ENCODE measurements around the gene MTARC1. TPM values are rescaled to one million over a fixed set of nuclear protein-coding genes. Genes with fewer than 3 reads are reported as not detected.

MTARC1 gene
- total RNA-seq, 8 experiments from 2014 or later = 0.10 to 21.3 (median 5.8) TPM

DNA sequence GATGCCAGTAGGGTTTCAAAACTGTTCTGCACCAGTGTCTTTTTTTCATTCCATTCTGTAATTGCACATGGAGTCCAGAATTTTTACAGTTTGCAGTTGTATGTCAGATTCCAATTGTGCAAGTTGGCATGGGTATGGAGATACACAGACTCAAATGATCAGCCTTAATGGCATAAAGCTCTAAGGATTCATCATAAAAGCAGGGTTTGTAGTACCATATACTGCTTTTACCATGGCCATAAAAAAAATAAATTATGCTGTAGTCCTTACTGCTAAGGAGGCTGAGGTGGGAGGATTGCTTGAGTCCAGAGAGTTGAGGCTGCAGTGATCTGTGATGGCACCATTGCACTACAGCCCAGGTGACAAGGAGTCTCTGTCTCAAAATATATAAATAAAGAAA lies 10.3 kb downstream of the MTARC1 start:
- Histone ChIP-seq H3K4me3 (no peak overlapping the region), H3K27ac (no peak overlapping the region), H3K4me1 (replicated peaks in 1 of 2) (no peaks in the 10 kb centered on the region)
- no peak for ATAC-seq (replicated peaks in 6 of 8)
- in situ Hi-C loops (cut with MboI; ENCODE audit: low pct_unique_long_range_greater_than_20kb in 2 of 9, low sequenced_read_pairs in 9 of 9, unreplicated experiment in 9 of 9) = loop anchor here in 3 of 9 experiments (25.0 kb wide), 3 partner anchors 510 to 960 kb away; no protein-coding TSS in a partner anchor

DNA sequence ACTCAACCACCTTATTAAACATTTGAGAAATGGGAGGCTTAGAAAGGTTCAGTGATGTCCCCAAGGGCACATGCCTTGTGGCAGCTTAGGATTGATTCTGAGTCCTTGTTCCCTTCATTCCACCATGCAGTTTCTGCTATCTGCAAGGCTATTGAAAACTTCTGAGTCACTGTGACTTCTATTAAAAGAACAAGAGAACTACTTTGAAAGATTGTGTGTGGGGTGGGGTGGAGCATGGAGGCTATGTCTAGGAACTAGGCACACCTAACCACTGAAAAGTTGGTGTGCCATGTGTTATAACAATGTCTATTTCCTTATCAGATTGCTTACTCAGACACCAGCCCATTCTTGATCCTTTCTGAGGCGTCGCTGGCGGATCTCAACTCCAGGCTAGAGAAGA lies 10.8 kb downstream of the MTARC1 start:
- WGBS, 10 experiments = 60 to 100% (median 92%) methylated on average over 2 to 3 of the region's 3 CpGs; no CpG with 5 or more reads in 2 of the 10 experiments
- peak in 2 of 8 experiments; percentile 82 to 90 for ATAC-seq (replicated peaks in 6 of 8)
- in situ Hi-C loops (cut with MboI; ENCODE audit: low pct_unique_long_range_greater_than_20kb in 2 of 9, low sequenced_read_pairs in 9 of 9, unreplicated experiment in 9 of 9) = loop anchor here in 3 of 9 experiments (25.0 kb wide), 3 partner anchors 510 to 960 kb away; no protein-coding TSS in a partner anchor

DNA sequence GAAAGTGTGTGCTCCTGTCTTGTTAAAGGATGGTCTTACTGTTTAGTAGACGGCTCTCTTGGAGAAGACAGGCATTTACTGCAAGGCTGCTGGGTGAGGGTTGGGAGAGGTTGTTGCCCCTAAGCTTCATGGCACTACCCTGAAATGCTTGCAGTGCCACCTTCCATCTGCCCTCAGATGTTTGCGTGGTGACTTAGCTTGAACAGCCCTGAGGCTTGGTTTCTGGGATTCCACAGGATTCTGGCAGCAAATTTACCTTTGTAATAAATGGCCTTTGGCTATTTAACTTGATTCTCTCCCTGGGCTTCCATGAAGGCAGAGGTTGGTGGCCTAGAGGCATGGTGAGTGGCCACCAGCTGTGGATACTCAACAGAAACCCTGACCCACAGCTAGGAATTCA lies 11.6 kb downstream of the MTARC1 start:
- no peak for ATAC-seq (replicated peaks in 6 of 8)
- Histone ChIP-seq H3K4me1 (replicated peaks in 1 of 2) (no peaks in the 10 kb centered on the region), H3K4me3 (no peak overlapping the region), H3K27ac (no peak overlapping the region)
- WGBS, 10 experiments = 67 to 100% (median 93%) methylated on average over 1 to 2 of the region's 2 CpGs; no CpG with 5 or more reads in 2 of the 10 experiments
- in situ Hi-C loops (cut with MboI; ENCODE audit: low pct_unique_long_range_greater_than_20kb in 2 of 9, low sequenced_read_pairs in 9 of 9, unreplicated experiment in 9 of 9) = loop anchor here in 3 of 9 experiments (25.0 kb wide), 3 partner anchors 511 to 961 kb away; no protein-coding TSS in a partner anchor

More for the DNA sequence above, 10.8 kb downstream of the MTARC1 start:
- Histone ChIP-seq H3K4me3 (no peak overlapping the region), H3K4me1 (replicated peaks in 1 of 2) (no peaks in the 10 kb centered on the region), H3K27ac (no peak overlapping the region)

DNA sequence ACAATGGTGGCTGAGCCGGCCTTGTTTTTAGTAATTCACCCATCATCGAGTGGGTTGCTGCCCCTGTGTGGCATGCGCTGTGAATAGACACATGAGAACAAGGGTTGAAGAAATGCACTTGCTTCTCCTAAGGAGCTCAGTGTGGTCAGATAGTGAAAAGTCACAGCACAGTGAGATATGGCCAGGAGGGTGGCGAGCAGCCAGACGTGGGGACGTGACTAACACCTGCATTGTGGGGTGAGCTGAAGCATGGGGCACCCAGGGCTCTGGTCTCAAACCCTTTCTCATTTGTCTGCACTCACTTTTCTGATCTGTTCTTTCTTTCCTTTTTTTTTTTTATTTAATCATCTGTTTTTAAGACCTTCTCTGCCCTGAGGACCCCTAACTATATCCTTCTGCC lies 13.5 kb downstream of the MTARC1 start:
- 60 to 91% (median 89%) methylated on average over 1 to 5 of the region's 6 CpGs; no CpG with 5 or more reads in 3 of the 10 experiments for WGBS, 10 experiments
- H3K4me3 ChIP-seq = no peak overlapping the region
- no peak for ATAC-seq (replicated peaks in 6 of 8)
- in situ Hi-C loops (cut with MboI; ENCODE audit: low pct_unique_long_range_greater_than_20kb in 2 of 9, low sequenced_read_pairs in 9 of 9, unreplicated experiment in 9 of 9) = no loop called here
- H3K4me1 ChIP-seq (replicated peaks in 1 of 2) = no peaks in the 10 kb centered on the region
- H3K27ac ChIP-seq = no peak overlapping the region

DNA sequence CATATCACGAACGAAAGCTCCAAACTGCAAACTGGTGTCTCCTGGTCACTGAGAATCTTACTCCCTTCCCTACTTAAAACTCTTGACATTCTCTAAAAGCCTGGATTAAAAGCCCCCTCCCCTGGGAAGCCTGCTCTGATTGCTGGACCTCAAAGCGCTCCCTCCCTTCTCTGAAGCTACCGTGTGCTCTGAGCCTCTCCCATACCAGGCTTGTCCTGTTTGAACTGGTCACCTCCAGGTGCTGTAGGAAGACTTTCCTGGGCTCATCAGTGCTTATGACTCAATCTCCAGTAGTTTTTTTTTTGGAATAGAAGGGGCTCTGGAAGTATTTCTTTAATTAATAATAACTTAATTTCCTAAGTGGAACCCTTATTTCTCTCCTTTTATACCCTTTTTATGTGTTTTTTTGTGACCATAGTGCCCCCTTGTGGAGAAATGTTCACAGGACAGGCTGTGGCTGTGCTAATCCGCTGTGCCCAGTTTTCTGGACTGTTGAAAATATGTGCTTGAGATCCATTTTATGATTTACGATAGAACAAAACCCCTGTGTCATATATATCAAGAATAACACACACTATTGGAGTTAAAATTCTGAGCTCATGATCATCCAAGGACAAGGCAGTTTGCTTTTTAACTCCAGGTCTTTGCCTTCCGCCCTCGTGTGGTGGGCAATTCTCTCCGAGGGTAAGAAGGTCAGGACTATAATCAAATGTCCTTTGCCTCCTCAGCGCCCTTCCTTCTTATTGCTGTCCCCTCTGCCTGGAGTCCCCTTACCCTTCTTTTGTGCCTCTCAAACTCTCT lies 16.9 kb downstream of the MTARC1 start:
- WGBS, 10 experiments = 25 to 86% (median 68%) methylated on average over 2 to 10 of the region's 10 CpGs
- in situ Hi-C loops (cut with MboI; ENCODE audit: low pct_unique_long_range_greater_than_20kb in 2 of 9, low sequenced_read_pairs in 9 of 9, unreplicated experiment in 9 of 9) = no loop called here
- Histone ChIP-seq H3K27ac (no peak overlapping the region), H3K4me3 (no peak overlapping the region), H3K4me1 (replicated peaks in 1 of 2) (peaks cover 12 to 13% of the 10 kb centered on the region in 2 donors)
- peak in 5 of 8 experiments; percentile 17 to 85 (median 72) for ATAC-seq (replicated peaks in 6 of 8)

DNA sequence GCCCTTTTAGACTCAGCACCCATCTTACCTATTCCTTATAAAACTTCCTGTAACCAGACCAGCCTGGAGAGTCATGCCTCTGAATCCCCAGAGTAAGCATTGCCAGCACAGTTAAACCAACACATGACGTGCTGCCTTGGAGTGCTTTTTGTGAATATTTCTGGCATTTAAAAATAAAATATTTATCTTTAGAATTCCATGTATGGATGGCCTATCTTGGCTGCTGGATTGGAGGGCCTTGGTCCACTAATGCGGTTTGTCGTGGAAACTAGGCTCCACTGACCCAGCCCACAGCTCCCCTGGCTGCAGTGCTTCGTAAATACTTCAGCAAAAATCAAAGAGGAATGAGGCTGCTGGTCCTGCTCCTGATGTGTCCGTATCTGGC lies 17.5 kb downstream of the MTARC1 start:
- Histone ChIP-seq H3K4me1 (replicated peaks in 1 of 2) (peaks cover 16 to 19% of the 10 kb centered on the region in 2 donors), H3K4me3 (no peak overlapping the region), H3K27ac (no peak overlapping the region)
- in situ Hi-C loops (cut with MboI; ENCODE audit: low pct_unique_long_range_greater_than_20kb in 2 of 9, low sequenced_read_pairs in 9 of 9, unreplicated experiment in 9 of 9) = no loop called here
- ATAC-seq (replicated peaks in 6 of 8) = peak in 2 of 8 experiments; percentile 9 to 17
- WGBS, 10 experiments = 50 to 100% (median 91%) methylated on average over 2 to 5 of the region's 5 CpGs; no CpG with 5 or more reads in 3 of the 10 experiments

DNA sequence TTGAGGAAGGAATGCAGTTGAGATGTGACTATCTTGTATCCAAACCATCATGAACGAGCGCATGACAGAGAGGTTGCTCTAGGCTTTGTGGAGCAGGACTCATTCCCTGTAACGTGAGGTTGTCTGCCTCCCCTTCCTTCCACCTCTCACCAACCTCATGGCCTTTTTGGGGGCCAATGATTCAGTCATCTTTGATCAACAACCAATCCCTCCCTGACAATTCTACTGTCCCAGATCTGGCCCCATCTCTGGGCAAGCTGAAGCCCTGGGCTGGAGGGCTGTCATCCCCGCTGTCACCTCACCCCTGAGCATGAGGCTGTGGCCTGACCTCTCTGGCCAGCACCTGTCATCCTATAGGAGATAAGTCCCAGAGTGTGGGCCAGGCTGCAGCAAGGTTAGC lies 19.7 kb downstream of the MTARC1 start:
- ATAC-seq (replicated peaks in 6 of 8) = no peak
- WGBS, 10 experiments = 20 to 100% (median 88%) methylated on average over 1 to 4 of the region's 4 CpGs; no CpG with 5 or more reads in 2 of the 10 experiments
- no peak overlapping the region for H3K27ac ChIP-seq
- H3K4me3 ChIP-seq = no peak overlapping the region
- peaks cover 16 to 22% of the 10 kb centered on the region in 2 donors for H3K4me1 ChIP-seq (replicated peaks in 1 of 2)
- in situ Hi-C loops (cut with MboI; ENCODE audit: low pct_unique_long_range_greater_than_20kb in 2 of 9, low sequenced_read_pairs in 9 of 9, unreplicated experiment in 9 of 9) = no loop called here

DNA sequence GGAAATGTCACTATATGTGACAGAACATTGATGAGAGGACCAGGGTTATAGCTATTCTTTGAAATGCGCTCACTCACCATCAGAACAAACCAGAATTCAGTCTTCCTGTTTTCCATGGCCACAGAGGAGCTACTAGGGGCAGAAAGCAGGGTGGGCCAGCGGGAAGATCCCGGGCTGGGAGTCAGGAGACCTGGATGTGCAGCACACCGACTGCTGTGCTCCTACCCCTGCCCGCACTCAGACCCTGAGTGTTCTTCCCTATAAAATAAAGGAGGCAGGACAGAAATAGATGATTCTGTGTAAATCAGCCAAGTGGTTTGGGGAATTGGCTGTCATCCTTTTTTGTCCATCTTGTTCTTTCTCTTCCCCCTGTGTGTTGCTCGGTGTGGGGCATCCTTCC lies 21.0 kb downstream of the MTARC1 start:
- no peak overlapping the region for H3K4me3 ChIP-seq
- peaks cover 20 to 26% of the 10 kb centered on the region in 2 donors for H3K4me1 ChIP-seq (replicated peaks in 1 of 2)
- in situ Hi-C loops (cut with MboI; ENCODE audit: low pct_unique_long_range_greater_than_20kb in 2 of 9, low sequenced_read_pairs in 9 of 9, unreplicated experiment in 9 of 9) = no loop called here
- peak in 1 of 8 experiments; percentile 1 for ATAC-seq (replicated peaks in 6 of 8)
- WGBS, 10 experiments = 40 to 100% (median 88%) methylated on average over 1 to 6 of the region's 6 CpGs; no CpG with 5 or more reads in 2 of the 10 experiments
- H3K27ac ChIP-seq = peak overlapping the region; percentile 24 to 68

DNA sequence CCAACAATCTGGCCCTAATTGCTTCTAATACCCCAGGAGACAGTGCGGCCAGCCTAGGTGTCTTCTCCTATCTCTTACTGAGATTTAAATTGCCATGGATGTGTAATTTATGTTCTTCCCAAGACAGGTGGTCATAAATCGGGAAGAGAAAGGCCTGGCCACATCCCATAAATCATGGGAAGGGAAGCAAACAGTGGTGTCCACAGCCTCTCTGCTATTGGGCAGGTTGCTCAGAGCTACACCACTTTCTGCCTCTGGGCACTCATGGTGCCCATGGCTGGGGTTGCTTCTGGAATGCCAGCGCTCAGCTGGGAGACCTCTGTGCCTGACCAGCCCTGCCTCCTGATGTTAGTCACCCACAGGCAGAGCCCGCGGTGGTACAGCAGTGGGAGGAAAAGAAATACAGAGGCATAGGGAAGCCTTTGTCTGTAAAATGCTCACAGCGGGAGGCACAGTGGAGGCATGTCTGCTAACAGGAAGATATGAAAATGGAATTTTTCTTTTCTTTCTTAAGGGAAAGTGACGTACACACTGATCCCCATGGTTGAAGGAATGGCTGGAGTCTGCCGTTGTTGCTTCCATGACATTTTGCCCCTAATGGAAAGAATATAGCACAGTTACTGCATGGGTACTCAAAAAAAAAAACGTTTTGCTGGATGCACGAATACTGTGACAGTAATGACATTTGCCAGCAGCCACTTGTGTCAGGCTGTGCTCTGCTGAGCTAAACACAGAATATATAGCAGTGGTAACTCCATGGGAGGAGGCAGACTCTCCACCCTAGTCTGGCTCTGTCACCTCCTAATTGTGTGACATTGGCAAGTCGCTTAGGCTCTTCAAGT lies 21.9 kb downstream of the MTARC1 start:
- Histone ChIP-seq H3K4me1 (replicated peaks in 1 of 2) (peaks cover 20 to 26% of the 10 kb centered on the region in 2 donors), H3K27ac (peak overlapping the region; percentile 24 to 68), H3K4me3 (no peak overlapping the region)
- in situ Hi-C loops (cut with MboI; ENCODE audit: low pct_unique_long_range_greater_than_20kb in 2 of 9, low sequenced_read_pairs in 9 of 9, unreplicated experiment in 9 of 9) = no loop called here
- peak in 5 of 8 experiments; percentile 63 to 82 (median 79) for ATAC-seq (replicated peaks in 6 of 8)
- WGBS, 10 experiments = 20 to 80% (median 70%) methylated on average over 1 to 11 of the region's 11 CpGs

DNA sequence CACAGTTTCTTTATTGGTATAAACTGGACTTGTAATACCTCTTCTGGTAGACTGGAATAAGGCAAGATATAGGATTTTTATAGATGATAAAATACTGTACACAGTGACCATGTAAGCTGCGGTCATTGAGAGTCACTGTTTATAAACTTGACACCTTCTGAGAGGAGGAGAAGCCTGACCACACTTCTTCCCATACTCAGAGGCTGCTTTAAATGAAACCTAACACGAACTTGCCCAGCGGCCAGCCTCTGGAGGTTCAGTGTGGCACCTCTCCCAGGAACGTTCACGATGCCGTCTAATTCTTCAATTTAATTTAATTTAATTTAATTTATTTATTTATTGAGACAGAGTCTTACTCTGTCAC lies 22.5 kb downstream of the MTARC1 start:
- no peak for ATAC-seq (replicated peaks in 6 of 8)
- in situ Hi-C loops (cut with MboI; ENCODE audit: low pct_unique_long_range_greater_than_20kb in 2 of 9, low sequenced_read_pairs in 9 of 9, unreplicated experiment in 9 of 9) = no loop called here
- H3K4me3 ChIP-seq = no peak overlapping the region
- H3K27ac ChIP-seq = no peak overlapping the region
- WGBS, 10 experiments = 32 to 98% (median 93%) methylated on average over 3 to 6 of the region's 6 CpGs; no CpG with 5 or more reads in 1 of the 10 experiments
- H3K4me1 ChIP-seq (replicated peaks in 1 of 2) = peaks cover 20 to 26% of the 10 kb centered on the region in 2 donors

DNA sequence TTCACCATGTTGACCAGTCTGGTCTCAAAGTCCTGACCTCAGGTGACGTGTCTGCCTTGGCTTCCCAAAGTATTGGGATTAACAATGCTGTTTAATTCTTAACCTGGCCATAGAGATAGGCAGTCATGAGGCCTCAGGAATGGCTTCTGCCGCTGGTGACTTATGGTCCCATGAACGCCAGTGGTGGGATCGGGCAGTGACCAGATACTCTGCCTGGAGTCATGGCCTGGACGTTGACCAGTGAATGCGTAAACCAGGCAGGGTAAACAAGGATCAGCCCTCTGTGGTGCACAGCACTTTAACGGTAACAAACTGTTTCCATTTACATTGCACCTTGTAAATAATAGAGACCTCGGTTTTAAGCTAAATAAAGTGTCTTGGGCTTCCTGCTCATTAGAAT lies 23.0 kb downstream of the MTARC1 start:
- in situ Hi-C loops (cut with MboI; ENCODE audit: low pct_unique_long_range_greater_than_20kb in 2 of 9, low sequenced_read_pairs in 9 of 9, unreplicated experiment in 9 of 9) = no loop called here
- Histone ChIP-seq H3K4me1 (replicated peaks in 1 of 2) (peaks cover 20 to 26% of the 10 kb centered on the region in 2 donors), H3K27ac (no peak overlapping the region), H3K4me3 (no peak overlapping the region)
- 54 to 97% (median 73%) methylated on average over 2 to 8 of the region's 8 CpGs; no CpG with 5 or more reads in 1 of the 10 experiments for WGBS, 10 experiments
- no peak for ATAC-seq (replicated peaks in 6 of 8)

DNA sequence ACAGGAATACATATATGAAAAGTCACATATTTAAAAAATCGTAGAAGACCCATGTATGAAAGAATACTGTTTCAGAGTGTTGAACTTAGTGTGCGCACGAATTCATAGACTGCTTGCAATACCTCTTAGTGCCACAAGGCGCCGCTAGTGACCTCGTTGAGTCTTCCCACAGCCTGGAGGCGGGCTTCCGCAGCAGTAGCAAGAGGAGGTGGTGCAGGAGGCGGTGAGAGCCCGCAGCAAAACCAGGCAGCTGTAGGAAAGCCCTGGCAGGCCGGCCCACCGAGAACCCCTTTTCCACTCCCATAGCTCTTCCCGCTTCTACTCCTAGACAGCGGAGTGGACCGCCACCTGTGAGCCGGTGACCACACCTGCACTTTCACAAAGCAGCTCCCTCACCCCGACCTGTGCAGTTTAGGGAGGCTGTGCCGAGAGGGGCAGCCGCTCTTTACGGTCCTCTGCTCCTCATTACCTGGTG lies 23.5 kb downstream of the MTARC1 start:
- no peak overlapping the region for H3K4me3 ChIP-seq
- in situ Hi-C loops (cut with MboI; ENCODE audit: low pct_unique_long_range_greater_than_20kb in 2 of 9, low sequenced_read_pairs in 9 of 9, unreplicated experiment in 9 of 9) = no loop called here
- peak in 5 of 8 experiments; percentile 56 to 96 (median 84) for ATAC-seq (replicated peaks in 6 of 8)

DNA sequence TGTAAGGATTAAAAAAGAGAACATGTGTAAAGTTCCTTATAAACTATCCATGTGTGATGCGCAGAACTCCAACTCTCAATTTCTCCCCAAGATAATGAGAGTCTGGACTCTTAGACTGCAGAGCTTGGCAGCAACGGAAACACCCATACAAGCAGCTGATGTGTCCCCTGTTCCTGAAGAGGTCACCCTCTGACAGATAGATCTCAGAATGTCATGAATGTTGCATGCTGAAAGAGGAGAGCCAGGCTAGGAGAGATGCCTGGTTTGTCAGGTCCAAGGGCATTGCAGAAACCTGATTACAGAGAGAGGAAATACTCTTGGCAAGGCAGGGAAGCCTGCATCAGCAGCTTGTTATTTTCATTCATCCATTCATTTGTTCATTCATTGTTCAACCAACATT lies 24.2 kb downstream of the MTARC1 start:
- WGBS, 10 experiments = 80 to 100% (median 90%) methylated on average over 1 to 2 of the region's 2 CpGs; no CpG with 5 or more reads in 3 of the 10 experiments
- in situ Hi-C loops (cut with MboI; ENCODE audit: low pct_unique_long_range_greater_than_20kb in 2 of 9, low sequenced_read_pairs in 9 of 9, unreplicated experiment in 9 of 9) = no loop called here
- no peak overlapping the region for H3K27ac ChIP-seq
- no peak for ATAC-seq (replicated peaks in 6 of 8)
- H3K4me3 ChIP-seq = no peak overlapping the region
- peaks cover 20 to 26% of the 10 kb centered on the region in 2 donors for H3K4me1 ChIP-seq (replicated peaks in 1 of 2)

More for the DNA sequence above, 23.5 kb downstream of the MTARC1 start:
- Histone ChIP-seq H3K4me1 (replicated peaks in 1 of 2) (peaks cover 20 to 26% of the 10 kb centered on the region in 2 donors), H3K27ac (no peak overlapping the region)
- 5 to 62% (median 46%) methylated on average over 2 to 20 of the region's 20 CpGs; no CpG with 5 or more reads in 1 of the 10 experiments for WGBS, 10 experiments

Data from motor neuron (in vitro differentiated cells).